ENCODE results near the gene PLIN5. TPM values are rescaled to one million over a fixed set of nuclear protein-coding genes. Genes with fewer than 3 reads are reported as not detected.
"Not testable (repeated sequence)": the region's sequence is repeated elsewhere in the genome, so short reads cannot be mapped to it uniquely, and the experiment has no call there.

Gene PLIN5
- total RNA-seq, 1 experiment from 2014 or later, result not detected

GRCh38 chr19:4533334-4533733, 1.7 kb downstream of the PLIN5 start:
- DNase-seq (ENCODE audit: low read depth, low spot score), result no peak
- in situ Hi-C loops (cut with HindIII; ENCODE audit: low pct_unique_long_range_greater_than_20kb, low sequenced_read_pairs), result no loop called here

DNA sequence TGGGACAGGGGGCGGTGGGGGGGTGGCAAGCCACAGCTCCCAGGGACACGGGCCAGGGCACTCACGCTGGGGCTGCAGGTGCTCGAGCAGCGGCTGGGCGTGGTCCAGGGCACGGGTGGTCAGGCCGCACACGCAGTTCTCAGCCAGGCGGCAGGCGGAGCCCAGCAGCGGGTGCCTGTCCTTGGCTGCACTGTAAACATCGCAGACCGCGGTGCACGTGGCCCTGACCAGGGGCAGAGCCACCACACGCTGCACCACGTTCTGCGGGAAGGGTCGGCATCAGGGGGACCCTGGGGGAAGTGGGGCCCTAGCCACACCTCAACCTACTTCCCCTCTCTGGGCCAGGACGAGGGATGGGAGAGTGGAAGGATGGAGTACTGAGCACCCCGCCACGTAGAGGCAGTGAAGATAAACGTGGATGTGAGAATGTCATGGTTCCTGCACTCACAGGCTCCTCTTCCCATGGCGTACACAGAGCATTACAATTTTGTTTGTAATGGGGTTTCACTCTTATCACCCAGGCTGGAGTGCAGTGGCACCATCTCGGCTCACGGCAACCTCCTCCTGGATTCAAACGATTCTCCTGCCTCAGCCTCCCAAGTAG, 3.4 kb downstream of the PLIN5 start:
- in situ Hi-C loops (cut with HindIII; ENCODE audit: low pct_unique_long_range_greater_than_20kb, low sequenced_read_pairs), result no loop called here
- DNase-seq (ENCODE audit: low read depth, low spot score), result no peak

GRCh38 chr19:4529924-4530522, 5.0 kb downstream of the PLIN5 start:
- no peak for DNase-seq (ENCODE audit: low read depth, low spot score)
- in situ Hi-C loops (cut with HindIII; ENCODE audit: low pct_unique_long_range_greater_than_20kb, low sequenced_read_pairs), result no loop called here

GRCh38 chr19:4528843-4529242, 6.2 kb downstream of the PLIN5 start:
- in situ Hi-C loops (cut with HindIII; ENCODE audit: low pct_unique_long_range_greater_than_20kb, low sequenced_read_pairs), result no loop called here
- DNase-seq (ENCODE audit: low read depth, low spot score), result no peak

DNA sequence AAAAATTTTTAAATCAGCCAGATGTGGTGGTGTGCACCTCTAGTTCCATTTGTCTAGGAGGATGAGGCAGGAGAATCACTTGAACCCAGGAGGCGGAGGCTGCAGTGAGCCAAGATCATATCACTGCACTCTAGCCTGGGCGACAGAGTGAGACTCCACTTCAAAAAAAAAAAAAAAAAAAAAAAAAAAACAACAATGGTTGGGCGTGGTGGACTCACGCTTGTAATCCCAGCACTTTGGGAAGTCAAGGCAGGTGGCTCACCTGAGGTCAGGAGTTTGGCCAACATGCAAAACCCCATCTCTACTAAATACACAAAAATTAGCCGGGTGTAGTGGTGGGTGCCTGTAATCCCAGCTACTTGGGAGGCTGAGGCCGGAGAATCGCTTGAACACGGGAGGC, 7.6 kb downstream of the PLIN5 start:
- in situ Hi-C loops (cut with HindIII; ENCODE audit: low pct_unique_long_range_greater_than_20kb, low sequenced_read_pairs); DNase-seq (ENCODE audit: low read depth, low spot score): not testable (repeated sequence)

GRCh38 chr19:4525563-4526002, 9.4 kb downstream of the PLIN5 start:
- in situ Hi-C loops (cut with HindIII; ENCODE audit: low pct_unique_long_range_greater_than_20kb, low sequenced_read_pairs), result no loop called here
- no peak for DNase-seq (ENCODE audit: low read depth, low spot score)

DNA sequence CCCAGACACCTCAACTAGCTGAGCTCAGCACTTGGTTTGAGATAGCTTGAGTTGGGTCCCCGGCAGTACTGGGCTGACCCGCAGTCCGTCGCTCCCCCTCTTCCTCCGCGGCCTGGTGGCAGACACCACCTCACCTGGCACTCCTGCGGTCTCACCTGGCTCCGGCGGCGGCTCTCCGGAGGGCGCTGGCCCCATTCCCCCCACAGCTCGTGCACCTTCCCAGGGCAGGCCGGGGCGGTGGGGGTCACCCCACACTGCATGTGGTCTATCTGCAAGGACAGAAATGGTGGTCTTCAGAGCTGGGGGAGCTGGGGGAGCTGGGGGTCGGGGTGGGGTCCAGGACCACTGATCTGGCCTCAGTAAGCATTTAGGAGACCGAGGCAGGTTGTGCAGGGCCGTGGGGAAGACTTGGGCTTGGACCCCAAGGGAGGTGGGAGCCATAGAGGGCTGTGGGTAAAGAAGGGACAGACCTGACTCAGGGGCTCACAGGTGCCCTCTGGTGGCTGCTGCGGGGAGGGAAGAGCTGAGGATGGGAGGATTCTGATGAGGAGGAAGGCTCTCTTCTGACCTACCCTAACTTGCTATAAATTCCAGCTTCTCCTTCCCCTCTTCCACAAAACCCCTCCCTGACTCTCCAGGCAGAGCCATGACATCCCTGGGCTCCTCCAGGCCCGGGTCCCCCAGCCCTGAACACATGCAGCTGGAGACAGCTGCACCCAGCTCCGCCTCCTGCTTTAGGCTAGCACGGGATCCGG, 10.0 kb downstream of the PLIN5 start:
- in situ Hi-C loops (cut with HindIII; ENCODE audit: low pct_unique_long_range_greater_than_20kb, low sequenced_read_pairs), result no loop called here
- peak; percentile 59 for DNase-seq (ENCODE audit: low read depth, low spot score)

GRCh38 chr19:4523306-4524110, 11.5 kb downstream of the PLIN5 start:
- in situ Hi-C loops (cut with HindIII; ENCODE audit: low pct_unique_long_range_greater_than_20kb, low sequenced_read_pairs), result no loop called here
- DNase-seq (ENCODE audit: low read depth, low spot score), result peak; percentile 61

- in situ Hi-C loops (cut with HindIII; ENCODE audit: low pct_unique_long_range_greater_than_20kb, low sequenced_read_pairs), result no loop called here
- peak; percentile 13 for DNase-seq (ENCODE audit: low read depth, low spot score)
These were observed 12.6 kb downstream of the PLIN5 start for GRCh38 chr19:4522291-4523002.

- in situ Hi-C loops (cut with HindIII; ENCODE audit: low pct_unique_long_range_greater_than_20kb, low sequenced_read_pairs), result no loop called here
- no peak for DNase-seq (ENCODE audit: low read depth, low spot score)
These were observed 13.2 kb downstream of the PLIN5 start for GRCh38 chr19:4521888-4522242.

- in situ Hi-C loops (cut with HindIII; ENCODE audit: low pct_unique_long_range_greater_than_20kb, low sequenced_read_pairs), result no loop called here
- DNase-seq (ENCODE audit: low read depth, low spot score), result no peak
These were observed 13.7 kb downstream of the PLIN5 start for GRCh38 chr19:4521170-4521887.

- DNase-seq (ENCODE audit: low read depth, low spot score), result no peak
- in situ Hi-C loops (cut with HindIII; ENCODE audit: low pct_unique_long_range_greater_than_20kb, low sequenced_read_pairs), result no loop called here
These were observed 15.3 kb downstream of the PLIN5 start for GRCh38 chr19:4519521-4520277.

DNA sequence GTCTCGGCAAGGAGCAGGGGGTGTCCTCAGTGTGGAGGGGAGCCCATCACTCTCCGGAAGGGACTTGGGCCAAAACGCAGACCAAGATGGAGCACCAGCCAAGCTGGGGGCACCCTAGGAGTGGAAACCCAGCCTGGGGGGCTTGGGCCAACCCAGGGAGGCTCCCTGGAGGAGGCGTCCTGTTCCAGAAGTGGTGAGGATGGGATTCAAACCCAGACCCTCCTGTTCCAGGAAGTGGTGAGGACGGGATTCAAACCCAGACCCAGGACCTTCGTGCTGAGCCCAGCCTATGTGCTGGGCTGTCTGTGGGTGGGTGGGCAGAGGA, 15.9 kb downstream of the PLIN5 start:
- DNase-seq (ENCODE audit: low read depth, low spot score), result no peak
- in situ Hi-C loops (cut with HindIII; ENCODE audit: low pct_unique_long_range_greater_than_20kb, low sequenced_read_pairs), result no loop called here

- in situ Hi-C loops (cut with HindIII; ENCODE audit: low pct_unique_long_range_greater_than_20kb, low sequenced_read_pairs), result no loop called here
- DNase-seq (ENCODE audit: low read depth, low spot score), result no peak
These were observed 16.5 kb downstream of the PLIN5 start, which contains the start of gene PLIN4 for GRCh38 chr19:4518345-4519171. Gene PLIN4 (minus strand): TSS chr19:4518486. CDS start chr19:4518272, 214 bp downstream.

- in situ Hi-C loops (cut with HindIII; ENCODE audit: low pct_unique_long_range_greater_than_20kb, low sequenced_read_pairs), result no loop called here
- no peak for DNase-seq (ENCODE audit: low read depth, low spot score)
These were observed 17.5 kb downstream of the PLIN5 start for GRCh38 chr19:4517451-4518057.
